BJ (cell line): ENCODE results near the gene CAST. TPM values are rescaled to one million over a fixed set of nuclear protein-coding genes. Genes with fewer than 3 reads are reported as not detected.

Source experiments
- CTCF ChIA-PET: fragments of 350-600 bp; formaldehyde crosslinking; extraction: SDS; loops from one replicate; lab custom pipeline; 2021; ENCODE audit warnings: antibody characterized with exemption, inconsistent platforms; lab: Yijun Ruan, JAX
- POLR2A ChIA-PET: fragments of 300-600 bp; sonication (Branson Sonifier 250); formaldehyde crosslinking; extraction: SDS; loops from one replicate; lab custom pipeline; 2021; ENCODE audit warnings: antibody characterized with exemption; lab: Charles Lee
- DNase-seq: peaks from one replicate; pipeline ENCODE4 v3.0.0-alpha.2; 2011; ENCODE audit warnings: low read depth
- H3K27me3 ChIP-seq: 2 replicates; pipeline ENCODE4 v1.6.0; 2011; ENCODE audit warnings: low read length; ENCODE audit not compliant: control insufficient read depth, insufficient read depth
- H3K36me3 ChIP-seq: 2 replicates; pipeline ENCODE4 v1.5.1; 2011; ENCODE audit warnings: low read length; ENCODE audit not compliant: control insufficient read depth, insufficient read depth
- H3K4me3 ChIP-seq: 2 replicates; pipeline ENCODE4 v1.5.1; 2011; ENCODE audit warnings: low read depth, mild to moderate bottlenecking, control low read depth, low read length
- polyA plus RNA-seq: library from polyadenylated mRNA; depleted of rRNA; stranded (reverse); fragments of >200 nt; gene quantifications from 2 replicates; pipeline ENCODE4 v1.2.3, GENCODE V29; 2011
- TF ChIP-seq, protein P1 (sequence below): IDR thresholded peaks from 2 replicates; pipeline ENCODE4 v1.5.1; 2011; ENCODE audit warnings: low read depth, mild to moderate bottlenecking, control low read depth, inconsistent platforms, low read length, moderate library complexity; ENCODE audit not compliant: insufficient read depth

CAST gene
- polyA plus RNA-seq, 1 experiment, result 112 TPM

GRCh38 chr5:96783326-96783725 lies 121.2 kb downstream of the CAST start:
- peaks cover 4% of the 10 kb centered on the region; the same call in 1 of the 2 replicates for H3K36me3 ChIP-seq
- H3K4me3 ChIP-seq, result no peak overlapping the region
- TF ChIP-seq, protein P1, sequence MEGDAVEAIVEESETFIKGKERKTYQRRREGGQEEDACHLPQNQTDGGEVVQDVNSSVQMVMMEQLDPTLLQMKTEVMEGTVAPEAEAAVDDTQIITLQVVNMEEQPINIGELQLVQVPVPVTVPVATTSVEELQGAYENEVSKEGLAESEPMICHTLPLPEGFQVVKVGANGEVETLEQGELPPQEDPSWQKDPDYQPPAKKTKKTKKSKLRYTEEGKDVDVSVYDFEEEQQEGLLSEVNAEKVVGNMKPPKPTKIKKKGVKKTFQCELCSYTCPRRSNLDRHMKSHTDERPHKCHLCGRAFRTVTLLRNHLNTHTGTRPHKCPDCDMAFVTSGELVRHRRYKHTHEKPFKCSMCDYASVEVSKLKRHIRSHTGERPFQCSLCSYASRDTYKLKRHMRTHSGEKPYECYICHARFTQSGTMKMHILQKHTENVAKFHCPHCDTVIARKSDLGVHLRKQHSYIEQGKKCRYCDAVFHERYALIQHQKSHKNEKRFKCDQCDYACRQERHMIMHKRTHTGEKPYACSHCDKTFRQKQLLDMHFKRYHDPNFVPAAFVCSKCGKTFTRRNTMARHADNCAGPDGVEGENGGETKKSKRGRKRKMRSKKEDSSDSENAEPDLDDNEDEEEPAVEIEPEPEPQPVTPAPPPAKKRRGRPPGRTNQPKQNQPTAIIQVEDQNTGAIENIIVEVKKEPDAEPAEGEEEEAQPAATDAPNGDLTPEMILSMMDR, result no peak
- POLR2A ChIA-PET, result interaction anchor here (0.6 kb wide), 1 partner anchor 323 kb away, joined by 3 read pairs; no protein-coding TSS in a partner anchor
- CTCF ChIA-PET, result no interaction called here
- DNase-seq, result no peak
- H3K27me3 ChIP-seq, result no peaks in the 10 kb centered on the region

GRCh38 chr5:96785326-96786109 lies 123.3 kb downstream of the CAST start:
- Histone ChIP-seq H3K36me3 (no peaks in the 10 kb centered on the region), H3K27me3 (no peaks in the 10 kb centered on the region), H3K4me3 (no peak overlapping the region)
- ChIA-PET CTCF (interaction anchor here (0.8 kb wide), 1 partner anchor 377 kb away, joined by 4 read pairs; no protein-coding TSS in a partner anchor), POLR2A (no interaction called here)
- no peak for DNase-seq
- TF ChIP-seq, protein P1, result no peak

GRCh38 chr5:96788112-96788749 lies 126.1 kb downstream of the CAST start:
- DNase-seq, result no peak
- ChIA-PET POLR2A (interaction anchor here (0.7 kb wide), 1 partner anchor 342 kb away, joined by 3 read pairs; no protein-coding TSS in a partner anchor), CTCF (interaction anchor here (0.7 to 2.4 kb wide), 3 partner anchors 36 to 373 kb away, joined by 3 to 6 read pairs (median 5); no protein-coding TSS in a partner anchor)

DNA sequence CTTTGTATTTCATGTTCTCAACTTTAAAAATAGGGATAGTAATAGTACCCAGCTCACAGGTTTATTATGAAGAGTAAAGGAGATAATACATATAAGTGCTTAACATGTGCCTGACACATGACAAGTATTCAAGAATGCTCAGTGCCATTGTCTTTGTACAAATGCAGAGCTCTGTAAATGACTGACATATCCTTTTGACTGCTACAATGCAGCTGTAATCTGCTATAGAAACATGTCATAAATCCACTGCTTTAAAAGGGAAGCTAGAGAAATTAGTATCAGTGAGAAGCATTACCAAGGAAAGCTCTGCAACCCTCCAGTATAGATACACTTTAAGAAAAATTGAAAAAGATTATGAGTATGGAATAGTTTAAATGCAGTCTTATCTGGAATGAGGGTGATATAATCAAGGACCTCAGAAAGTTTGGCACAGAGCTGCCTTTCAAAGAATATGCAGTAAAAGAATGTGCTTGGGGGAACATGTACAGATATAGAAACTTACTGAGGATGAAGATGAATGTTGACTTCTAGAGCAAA lies 127.7 kb downstream of the CAST start:
- POLR2A ChIA-PET, result no interaction called here
- H3K27me3 ChIP-seq, result no peaks in the 10 kb centered on the region
- DNase-seq, result no peak
- peaks cover 2% of the 10 kb centered on the region; the same call in 1 of the 2 replicates for H3K36me3 ChIP-seq
- CTCF ChIA-PET, result interaction anchor here (1.5 to 2.4 kb wide), 2 partner anchors 37 to 371 kb away, joined by 5 to 6 read pairs; no protein-coding TSS in a partner anchor
- TF ChIP-seq, protein P1, result no peak
- H3K4me3 ChIP-seq, result no peak overlapping the region

More at GRCh38 chr5:96788112-96788749, 126.1 kb downstream of the CAST start:
- TF ChIP-seq, protein P1, result no peak
- Histone ChIP-seq H3K4me3 (no peak overlapping the region), H3K36me3 (no peaks in the 10 kb centered on the region), H3K27me3 (no peaks in the 10 kb centered on the region)
